Smooth muscle cell (in vitro differentiated cells): Measurements from ENCODE around the gene CROCC2. TPM values are rescaled to one million over a fixed set of nuclear protein-coding genes. Genes with fewer than 3 reads are reported as not detected.

Experiments
- DNase-seq: peaks from one replicate; lab custom pipeline; 2025; ENCODE audit not compliant: unreplicated experiment; lab: John Stamatoyannopoulos, UW
- H2AFZ ChIP-seq: fragments of 200-600 bp; sonication (generic); 2 replicates; pipeline ENCODE4 v1.6.0; 2016; ENCODE audit warnings: antibody characterized with exemption, low read depth, mild to moderate bottlenecking
- H3F3A ChIP-seq: fragments of 200-600 bp; sonication (generic); 2 replicates; pipeline ENCODE4 v1.6.0; 2017; ENCODE audit warnings: antibody characterized with exemption, low read depth
- H3K27ac ChIP-seq: fragments of 200-600 bp; sonication (generic); 2 replicates; pipeline ENCODE4 v1.5.1; 2016; ENCODE audit warnings: low read depth, mild to moderate bottlenecking
- H3K27me3 ChIP-seq: fragments of 200-600 bp; sonication (generic); 2 replicates; pipeline ENCODE4 v1.6.1; 2016; ENCODE audit warnings: low read depth, mild to moderate bottlenecking
- H3K36me3 ChIP-seq: fragments of 200-600 bp; sonication (generic); 2 replicates; pipeline ENCODE4 v1.5.1; 2016; ENCODE audit warnings: low read depth
- H3K4me1 ChIP-seq: fragments of 200-600 bp; sonication (generic); 2 replicates; pipeline ENCODE4 v1.5.1; 2016; ENCODE audit warnings: low read depth
- H3K4me2 ChIP-seq: fragments of 200-600 bp; sonication (generic); 2 replicates; pipeline ENCODE4 v1.6.0; 2016; ENCODE audit warnings: mild to moderate bottlenecking
- H3K4me3 ChIP-seq: fragments of 200-600 bp; sonication (generic); 2 replicates; pipeline ENCODE4 v1.5.1; 2016; ENCODE audit warnings: mild to moderate bottlenecking
- H3K79me2 ChIP-seq: fragments of 200-600 bp; sonication (generic); 2 replicates; pipeline ENCODE4 v1.6.0; 2016; ENCODE audit warnings: low read depth, mild to moderate bottlenecking
- H3K9ac ChIP-seq: fragments of 200-600 bp; sonication (generic); 2 replicates; pipeline ENCODE4 v1.6.0; 2016; ENCODE audit warnings: low read depth
- H3K9me3 ChIP-seq: fragments of 200-600 bp; sonication (generic); replicated peaks from 2 replicates; pipeline ENCODE4 v1.5.1; 2016; ENCODE audit warnings: low read depth
- H4K20me1 ChIP-seq: fragments of 200-600 bp; sonication (generic); 2 replicates; pipeline ENCODE4 v1.6.0; 2016; ENCODE audit warnings: low read depth
- WGBS: methylation state at CpG from one replicate; pipeline ENCODE4 v1.1.7; 2016; ENCODE audit warnings: low lambda C conversion rate; 5-methylcytosine and 5-hydroxymethylcytosine counted together
- polyA plus RNA-seq: library from polyadenylated mRNA; unstranded; fragments of >200 nt; fragmentation: Nextera tagmentation; extraction: Ambion mirVana; gene quantifications from 2 replicates; pipeline ENCODE4 v1.2.1, GENCODE V29; 2016
- total RNA-seq: library from RNA; depleted of rRNA; stranded (reverse); fragments of >200 nt; gene quantifications from 2 replicates; pipeline ENCODE4 v1.2.3, GENCODE V29; 2014
- TF ChIP-seq, protein P1 (sequence below): fragments of 200-600 bp; sonication (generic); IDR thresholded peaks from 2 replicates; pipeline ENCODE4 v1.5.1; 2017; ENCODE audit warnings: borderline replicate concordance, mild to moderate bottlenecking, antibody characterized with exemption; ENCODE audit not compliant: insufficient read depth, poor library complexity, severe bottlenecking

The CROCC2 gene
- total and polyA plus RNA-seq, 2 experiments from 2014 or later, result not detected

DNA sequence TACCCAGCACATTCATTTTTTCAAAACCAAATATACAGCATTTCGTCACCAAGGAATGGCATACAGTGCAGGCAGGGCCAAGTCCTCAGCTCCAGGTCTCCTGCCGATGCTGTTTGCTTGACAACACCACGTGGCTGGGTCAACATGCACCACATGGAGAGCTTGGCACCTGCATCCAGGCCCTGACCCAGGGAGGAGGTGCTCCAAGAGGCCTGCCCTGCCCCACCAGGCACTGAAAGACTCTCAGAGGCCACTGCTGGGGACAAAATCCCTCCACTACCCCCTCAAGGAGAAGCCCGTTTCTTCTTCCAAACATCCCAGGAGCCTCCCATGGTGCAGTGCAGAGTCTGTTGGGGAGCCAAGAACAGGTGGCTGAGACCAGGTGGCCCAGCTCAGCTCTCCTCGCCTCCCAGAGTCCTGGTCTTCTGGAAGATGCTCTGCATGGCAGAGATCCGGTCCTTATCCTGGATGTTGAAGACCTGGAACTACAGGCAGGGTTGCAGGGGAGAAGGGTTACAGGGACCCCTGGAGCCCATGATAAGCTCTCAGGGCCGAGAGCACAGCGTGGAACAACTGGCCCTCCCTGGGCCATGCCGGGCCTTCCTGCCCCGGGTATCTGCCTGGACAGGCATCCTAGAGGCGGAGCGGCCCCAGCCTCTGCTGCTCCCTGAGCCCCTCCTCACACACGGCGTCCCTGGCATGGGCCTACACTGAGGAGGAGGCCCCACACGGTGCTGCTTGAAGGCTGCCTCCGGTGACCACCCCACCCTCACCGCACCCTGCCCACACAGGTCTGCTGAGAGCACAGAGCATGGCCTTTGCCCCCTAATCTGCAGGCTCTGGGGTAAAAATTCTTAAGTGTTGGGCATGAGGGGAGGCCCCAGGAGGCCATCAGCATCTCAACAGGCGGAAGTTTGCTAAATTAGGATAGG lies 19.2 kb upstream of the CROCC2 start:
- no peak overlapping the region for H3K9ac ChIP-seq
- H3K9me3 ChIP-seq, result no peaks in the 10 kb centered on the region
- DNase-seq, result no peak
- TF ChIP-seq, protein P1, sequence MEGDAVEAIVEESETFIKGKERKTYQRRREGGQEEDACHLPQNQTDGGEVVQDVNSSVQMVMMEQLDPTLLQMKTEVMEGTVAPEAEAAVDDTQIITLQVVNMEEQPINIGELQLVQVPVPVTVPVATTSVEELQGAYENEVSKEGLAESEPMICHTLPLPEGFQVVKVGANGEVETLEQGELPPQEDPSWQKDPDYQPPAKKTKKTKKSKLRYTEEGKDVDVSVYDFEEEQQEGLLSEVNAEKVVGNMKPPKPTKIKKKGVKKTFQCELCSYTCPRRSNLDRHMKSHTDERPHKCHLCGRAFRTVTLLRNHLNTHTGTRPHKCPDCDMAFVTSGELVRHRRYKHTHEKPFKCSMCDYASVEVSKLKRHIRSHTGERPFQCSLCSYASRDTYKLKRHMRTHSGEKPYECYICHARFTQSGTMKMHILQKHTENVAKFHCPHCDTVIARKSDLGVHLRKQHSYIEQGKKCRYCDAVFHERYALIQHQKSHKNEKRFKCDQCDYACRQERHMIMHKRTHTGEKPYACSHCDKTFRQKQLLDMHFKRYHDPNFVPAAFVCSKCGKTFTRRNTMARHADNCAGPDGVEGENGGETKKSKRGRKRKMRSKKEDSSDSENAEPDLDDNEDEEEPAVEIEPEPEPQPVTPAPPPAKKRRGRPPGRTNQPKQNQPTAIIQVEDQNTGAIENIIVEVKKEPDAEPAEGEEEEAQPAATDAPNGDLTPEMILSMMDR, result no peak
- no peak overlapping the region for H2AFZ ChIP-seq
- H3K36me3 ChIP-seq, result no peaks in the 10 kb centered on the region
- H3K27ac ChIP-seq, result no peak overlapping the region
- H3K4me2 ChIP-seq, result no peak overlapping the region
- H3K4me1 ChIP-seq, result peaks cover 6% of the 10 kb centered on the region
- H3F3A ChIP-seq, result no peaks in the 10 kb centered on the region
- H3K79me2 ChIP-seq, result no peaks in the 10 kb centered on the region
- H4K20me1 ChIP-seq, result no peaks in the 10 kb centered on the region
- H3K27me3 ChIP-seq, result no peaks in the 10 kb centered on the region
- H3K4me3 ChIP-seq, result no peak overlapping the region
- 89% methylated on average over 18 of the region's 18 CpGs for WGBS

DNA sequence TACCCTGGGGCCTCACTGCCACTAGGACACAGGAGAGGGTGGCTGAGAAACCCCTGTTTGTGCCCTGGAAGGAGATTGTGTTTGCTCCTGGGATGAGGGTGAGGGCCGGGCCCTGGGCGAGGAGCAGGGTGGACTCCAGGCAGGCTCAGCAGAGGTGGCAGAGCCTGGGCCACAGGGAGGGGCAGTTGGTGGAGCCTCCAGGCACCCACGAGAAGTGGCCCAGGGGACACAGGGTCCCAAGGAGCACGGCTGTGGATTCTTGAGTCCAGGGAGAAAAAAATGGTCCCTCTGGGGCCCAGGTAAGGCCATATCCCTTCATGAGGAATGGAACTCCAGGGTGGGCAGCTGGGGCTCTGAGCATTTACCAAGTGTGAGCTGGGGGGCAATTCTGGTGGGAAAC lies 18.5 kb upstream of the CROCC2 start:
- no peaks in the 10 kb centered on the region for H3K79me2 ChIP-seq
- TF ChIP-seq, protein P1, result no peak
- no peaks in the 10 kb centered on the region for H3K9me3 ChIP-seq
- no peak overlapping the region for H3K9ac ChIP-seq
- no peak for DNase-seq
- H3K27ac ChIP-seq, result no peak overlapping the region
- H2AFZ ChIP-seq, result no peak overlapping the region
- H3K27me3 ChIP-seq, result no peaks in the 10 kb centered on the region
- H3K4me2 ChIP-seq, result no peak overlapping the region
- WGBS, result 94% methylated on average over 4 of the region's 4 CpGs
- no peaks in the 10 kb centered on the region for H3K36me3 ChIP-seq
- H3K4me3 ChIP-seq, result no peak overlapping the region
- H4K20me1 ChIP-seq, result no peaks in the 10 kb centered on the region
- peaks cover 6% of the 10 kb centered on the region for H3K4me1 ChIP-seq
- no peaks in the 10 kb centered on the region for H3F3A ChIP-seq

DNA sequence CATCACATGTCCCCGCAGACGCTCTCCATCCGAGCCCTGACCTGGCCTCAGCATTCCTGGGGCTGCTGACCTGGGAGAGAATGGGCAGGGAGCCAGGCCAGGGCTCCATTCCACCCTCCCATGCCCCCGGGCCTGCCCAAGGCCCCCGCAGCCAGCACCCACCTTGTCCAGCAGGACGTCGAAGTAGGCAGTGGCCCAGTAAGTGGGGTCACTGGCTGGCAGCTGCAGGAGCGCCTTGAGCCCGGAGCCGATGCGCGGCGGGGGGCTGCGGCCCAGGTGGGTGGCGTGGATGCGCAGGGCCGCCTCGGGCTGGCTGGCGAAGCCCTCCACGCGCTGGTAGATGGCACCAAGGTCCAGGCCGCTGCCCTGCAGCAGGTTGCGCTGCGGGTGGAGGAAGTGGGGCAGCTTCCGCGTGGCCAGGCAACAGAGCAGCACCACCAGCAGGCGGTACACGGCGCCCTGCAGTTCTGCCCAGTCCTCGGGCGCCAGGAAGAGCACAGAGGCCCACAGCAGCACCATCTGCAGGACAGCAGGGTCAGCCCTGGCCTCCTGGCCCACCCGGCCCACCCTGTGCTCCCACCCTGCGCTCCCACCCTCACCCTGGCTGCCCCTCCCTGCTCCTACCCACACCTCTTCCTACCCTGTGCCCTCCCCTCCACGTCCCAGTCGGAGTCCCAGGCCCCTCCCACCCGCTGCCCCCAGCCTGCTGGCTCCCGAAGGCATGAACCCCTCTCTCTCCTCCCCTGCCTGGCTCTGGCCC lies 17.8 kb upstream of the CROCC2 start:
- H3F3A ChIP-seq, result no peaks in the 10 kb centered on the region

More for the DNA sequence above, 17.8 kb upstream of the CROCC2 start:
- Histone ChIP-seq H3K27me3 (no peaks in the 10 kb centered on the region), H3K4me2 (no peak overlapping the region), H3K79me2 (no peaks in the 10 kb centered on the region), H3K4me3 (no peak overlapping the region), H3K9ac (no peak overlapping the region), H3K27ac (no peak overlapping the region), H3K4me1 (peaks cover 6% of the 10 kb centered on the region), H4K20me1 (no peaks in the 10 kb centered on the region), H3K36me3 (no peaks in the 10 kb centered on the region), H2AFZ (no peak overlapping the region), H3K9me3 (no peaks in the 10 kb centered on the region)
- TF ChIP-seq, protein P1, result no peak
- no peak for DNase-seq
- WGBS, result 96% methylated on average over 32 of the region's 37 CpGs
